Spinal cord (tissue), 10 donors: ENCODE measurements around the gene PJVK. TPM values are rescaled to one million over a fixed set of nuclear protein-coding genes. Genes with fewer than 3 reads are reported as not detected.
"Not testable (repeated sequence)": the region's sequence is repeated elsewhere in the genome, so short reads cannot be mapped to it uniquely, and the experiment has no call there.

Experiments used
- DNase-seq, 6 donors: peaks; one replicate each; pipeline versions ENCODE4 v3.0.0 to v3.0.0-alpha.2; 2013 to 2015; ENCODE audit warnings: low spot score in 6 of 6, low read depth in 4 of 6
- H3K27ac ChIP-seq: one replicate; pipeline ENCODE4 v1.5.1; 2013; ENCODE audit warnings: low read depth, low read length, control low read depth
- H3K27me3 ChIP-seq: one replicate; pipeline ENCODE4 v1.6.1; 2013; ENCODE audit warnings: low read length; ENCODE audit not compliant: control insufficient read depth, insufficient read depth
- H3K36me3 ChIP-seq: one replicate; pipeline ENCODE4 v1.6.1; 2013; ENCODE audit warnings: low read length; ENCODE audit not compliant: control insufficient read depth, insufficient read depth
- H3K4me1 ChIP-seq: one replicate; pipeline ENCODE4 v1.6.1; 2013; ENCODE audit warnings: low read length; ENCODE audit not compliant: control insufficient read depth, insufficient read depth
- H3K4me3 ChIP-seq: one replicate; pipeline ENCODE4 v1.5.1; 2013; ENCODE audit warnings: low read depth, low read length, control low read depth
- H3K9me3 ChIP-seq: one replicate; pipeline ENCODE4 v1.6.1; 2013; ENCODE audit warnings: low read length; ENCODE audit not compliant: control insufficient read depth, insufficient read depth
- WGBS: methylation state at CpG from one replicate; pipeline ENCODE4 v1.1.5; 2013; ENCODE audit warnings: missing lambda C conversion rate; ENCODE audit not compliant: insufficient coverage; 5-methylcytosine and 5-hydroxymethylcytosine counted together
- polyA plus RNA-seq, 2 donors: library from polyadenylated mRNA; unstranded; fragments of 120-200 nt; gene quantifications; one replicate each; pipeline ENCODE4 v1.2.1, GENCODE V29; 2013; ENCODE audit not compliant: insufficient read length in 2 of 2
- total RNA-seq, 2 donors: library from RNA; depleted of rRNA in 1 of 2; stranded (reverse); fragments of 120-200 nt in 1 of 2; fragments of >200 nt in 1 of 2; gene quantifications; one replicate each; pipeline versions ENCODE4 v1.2.3 to v1.2.4, GENCODE V29; 2013 to 2014
- donor health status: healthy.

Gene PJVK
- total and polyA plus RNA-seq, 4 donors, result 4.7 to 11.6 (median 7.2) TPM

DNA sequence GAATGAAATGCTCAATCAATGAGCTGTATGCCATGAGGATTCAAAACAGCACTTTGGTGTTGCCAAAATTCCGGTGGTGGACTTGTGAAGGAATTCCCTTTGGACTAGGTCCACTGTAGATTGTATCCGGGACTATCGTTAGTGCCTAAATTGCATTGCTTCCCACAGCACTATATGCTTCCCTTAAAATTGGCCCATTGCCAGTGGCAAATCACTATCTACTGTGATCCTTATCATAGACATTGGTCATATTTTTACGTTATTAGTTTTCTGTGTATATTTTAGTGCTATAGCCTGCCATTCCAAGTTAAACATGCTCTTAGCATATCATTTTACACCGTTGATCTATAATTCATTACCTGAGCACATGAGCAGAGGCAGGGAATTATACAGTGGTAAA lies 1.7 kb downstream of the PJVK start:
- DNase-seq, result peak in 1 of 6 donors; percentile 6
- Histone ChIP-seq H3K4me1 (peaks cover 17% of the 10 kb centered on the region), H3K36me3 (no peaks in the 10 kb centered on the region), H3K27ac (no peak overlapping the region), H3K9me3 (no peaks in the 10 kb centered on the region), H3K27me3 (no peaks in the 10 kb centered on the region), H3K4me3 (no peak overlapping the region)
- WGBS, result no CpG with 5 or more reads among the region's 5 CpGs

DNA sequence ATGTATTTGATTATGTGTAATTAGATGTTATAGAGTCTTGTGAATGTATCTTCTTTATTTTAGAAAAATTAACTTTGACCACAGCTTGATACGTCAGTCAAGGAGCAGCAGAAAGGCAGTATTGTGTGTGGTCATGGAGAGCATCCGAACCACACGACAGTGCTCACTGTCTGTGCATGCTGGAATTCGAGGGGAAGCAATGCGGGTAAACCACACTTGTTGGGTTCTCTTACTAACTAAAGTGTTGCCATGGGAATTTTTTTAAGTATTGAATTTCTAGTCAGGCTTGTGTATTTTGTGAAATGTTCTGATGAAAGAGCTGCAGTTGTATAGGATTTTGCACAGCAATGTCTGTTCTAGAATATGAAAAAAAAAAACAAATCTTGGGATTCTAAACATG lies 4.8 kb downstream of the PJVK start:
- no peaks in the 10 kb centered on the region for H3K27me3 ChIP-seq
- peaks cover 9% of the 10 kb centered on the region for H3K4me1 ChIP-seq
- no peaks in the 10 kb centered on the region for H3K9me3 ChIP-seq
- DNase-seq, result no peak
- no peak overlapping the region for H3K27ac ChIP-seq
- 58% methylated on average over 5 of the region's 5 CpGs for WGBS
- no peak overlapping the region for H3K4me3 ChIP-seq
- H3K36me3 ChIP-seq, result no peaks in the 10 kb centered on the region

DNA sequence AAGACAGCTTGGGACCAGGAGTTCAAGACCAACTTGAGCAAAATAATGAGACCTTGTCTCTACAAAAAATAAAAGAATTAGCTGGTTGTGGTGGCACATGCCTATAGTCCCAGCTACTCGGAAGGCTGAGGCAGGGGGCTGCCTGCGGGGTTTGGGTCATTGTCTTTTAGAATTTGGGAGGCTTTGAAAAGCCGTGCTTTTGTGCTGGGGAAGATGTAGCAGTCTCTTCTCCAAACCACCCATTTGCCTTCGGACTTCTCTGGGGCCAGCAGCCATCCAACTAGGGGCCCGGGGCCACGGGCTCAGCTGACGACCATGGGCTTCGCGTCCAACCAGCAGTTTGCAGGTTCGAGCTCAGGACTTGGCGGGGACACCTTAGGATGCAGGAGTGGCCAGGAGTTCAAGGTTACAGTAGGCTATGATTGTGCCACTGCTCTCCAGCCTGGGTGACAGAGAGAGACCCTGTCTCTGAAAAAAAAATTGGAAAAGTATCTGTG lies 6.3 kb downstream of the PJVK start:
- no peak for DNase-seq
- no peaks in the 10 kb centered on the region for H3K9me3 ChIP-seq
- H3K27ac ChIP-seq, result no peak overlapping the region
- H3K27me3 ChIP-seq, result no peaks in the 10 kb centered on the region
- WGBS, result 93% methylated on average over 7 of the region's 11 CpGs
- H3K4me1 ChIP-seq, result no peaks in the 10 kb centered on the region
- H3K36me3 ChIP-seq, result no peaks in the 10 kb centered on the region
- no peak overlapping the region for H3K4me3 ChIP-seq

DNA sequence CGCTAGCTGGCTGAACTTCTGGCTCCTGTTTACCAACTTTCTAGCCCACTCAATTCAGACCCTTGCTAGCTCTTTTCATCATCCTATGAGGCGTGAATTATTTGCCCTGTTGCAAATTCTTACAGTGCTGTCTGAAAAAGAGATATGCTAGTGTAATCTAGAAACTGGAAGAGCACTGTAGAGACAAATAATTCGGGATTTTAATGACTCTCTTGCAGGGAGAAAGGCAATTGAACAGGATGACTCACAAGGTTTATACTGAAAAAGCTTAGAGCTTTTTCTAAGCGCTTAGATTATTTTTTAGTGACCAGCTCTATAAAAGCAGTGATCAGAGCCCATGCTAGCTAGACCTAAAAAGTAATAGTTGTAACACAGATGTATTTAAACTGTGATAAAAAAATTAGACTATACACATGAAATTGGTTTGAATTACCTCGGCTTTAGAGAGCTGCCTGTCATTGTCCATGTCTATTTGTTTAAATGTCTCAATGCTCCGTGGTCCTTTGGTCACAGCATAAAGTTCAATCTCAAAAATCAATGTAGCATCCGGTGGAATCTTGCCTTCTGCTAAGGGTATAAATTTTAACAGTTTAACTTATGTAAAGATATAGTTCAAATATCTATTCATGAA lies 18.2 kb downstream of the PJVK start:
- Histone ChIP-seq H3K36me3 (no peaks in the 10 kb centered on the region), H3K4me1 (no peaks in the 10 kb centered on the region), H3K27me3 (no peaks in the 10 kb centered on the region), H3K27ac (no peak overlapping the region), H3K9me3 (no peaks in the 10 kb centered on the region), H3K4me3 (no peak overlapping the region)
- no peak for DNase-seq
- 83% methylated on average over 2 of the region's 7 CpGs for WGBS

DNA sequence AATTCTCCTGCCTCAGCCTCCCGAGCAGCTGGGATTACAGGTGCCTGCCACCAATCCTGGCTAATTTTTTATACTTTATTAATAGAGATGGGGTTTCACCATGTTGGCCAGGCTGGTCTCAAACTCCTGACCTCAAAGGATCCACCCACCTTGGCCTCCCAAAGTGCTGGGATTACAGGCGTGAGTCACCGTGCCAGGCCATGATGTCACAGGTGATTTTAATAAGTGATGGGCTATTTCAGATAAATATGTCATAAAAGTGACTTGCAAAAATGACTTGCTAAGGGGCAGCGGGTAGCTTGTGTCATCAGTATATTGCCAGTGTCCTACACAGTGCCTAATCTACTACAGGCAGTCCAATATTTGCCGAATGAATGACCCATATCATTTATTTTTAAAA lies 20.1 kb downstream of the PJVK start:
- H3K36me3 ChIP-seq, H3K9me3 ChIP-seq, H3K4me3 ChIP-seq, DNase-seq, H3K27ac ChIP-seq, H3K4me1 ChIP-seq, H3K27me3 ChIP-seq: not testable (repeated sequence)
- WGBS, result 100% methylated on average over 2 of the region's 5 CpGs

DNA sequence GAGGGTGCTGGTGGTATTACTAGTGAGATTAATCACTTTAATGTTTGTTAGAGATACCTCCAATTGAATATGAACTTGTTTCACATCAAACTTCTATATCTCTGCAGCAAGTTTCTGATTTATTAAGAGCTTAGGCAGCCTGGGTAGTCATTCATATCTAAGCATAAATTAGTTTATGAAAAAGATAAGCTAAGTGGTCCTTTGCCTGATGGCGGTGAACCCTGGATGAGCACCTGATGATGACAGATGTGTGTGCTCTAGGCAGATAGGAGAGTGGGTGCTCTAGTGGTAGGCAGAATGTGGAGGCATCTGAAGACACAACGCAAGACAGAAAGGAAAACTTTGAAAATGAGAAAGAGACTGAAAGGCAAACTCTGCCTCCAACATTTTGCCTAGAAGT lies 22.2 kb downstream of the PJVK start:
- Histone ChIP-seq H3K36me3 (no peaks in the 10 kb centered on the region), H3K27me3 (no peaks in the 10 kb centered on the region), H3K4me3 (no peak overlapping the region), H3K9me3 (no peaks in the 10 kb centered on the region), H3K4me1 (no peaks in the 10 kb centered on the region), H3K27ac (no peak overlapping the region)
- WGBS, result 83% methylated on average over 1 of the region's 2 CpGs
- DNase-seq, result no peak

DNA sequence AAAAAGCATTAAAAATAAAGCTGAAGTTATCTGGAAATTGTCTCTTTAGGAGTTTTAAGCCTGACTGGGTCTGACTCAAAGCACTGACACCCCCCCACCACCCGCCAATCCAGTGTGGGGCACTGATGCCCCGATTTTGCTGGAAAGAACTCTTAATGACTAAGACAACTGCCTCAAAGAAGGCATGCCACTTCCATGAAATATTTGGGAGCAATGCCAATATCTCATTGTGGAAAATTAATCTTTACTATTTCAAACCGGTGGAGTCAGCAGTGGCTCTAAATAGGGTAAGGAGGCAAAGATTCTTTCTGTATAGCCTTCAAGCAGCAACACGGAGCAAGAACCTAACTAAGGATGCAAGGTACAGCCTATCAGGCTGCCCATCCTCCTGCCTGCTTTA lies 22.8 kb downstream of the PJVK start:
- no peaks in the 10 kb centered on the region for H3K9me3 ChIP-seq
- H3K36me3 ChIP-seq, result no peaks in the 10 kb centered on the region
- WGBS, result 70% methylated on average over 2 of the region's 4 CpGs
- no peak overlapping the region for H3K4me3 ChIP-seq
- peak in 1 of 6 donors; percentile 6 for DNase-seq
- peaks cover 2% of the 10 kb centered on the region for H3K4me1 ChIP-seq
- H3K27me3 ChIP-seq, result no peaks in the 10 kb centered on the region
- no peak overlapping the region for H3K27ac ChIP-seq

DNA sequence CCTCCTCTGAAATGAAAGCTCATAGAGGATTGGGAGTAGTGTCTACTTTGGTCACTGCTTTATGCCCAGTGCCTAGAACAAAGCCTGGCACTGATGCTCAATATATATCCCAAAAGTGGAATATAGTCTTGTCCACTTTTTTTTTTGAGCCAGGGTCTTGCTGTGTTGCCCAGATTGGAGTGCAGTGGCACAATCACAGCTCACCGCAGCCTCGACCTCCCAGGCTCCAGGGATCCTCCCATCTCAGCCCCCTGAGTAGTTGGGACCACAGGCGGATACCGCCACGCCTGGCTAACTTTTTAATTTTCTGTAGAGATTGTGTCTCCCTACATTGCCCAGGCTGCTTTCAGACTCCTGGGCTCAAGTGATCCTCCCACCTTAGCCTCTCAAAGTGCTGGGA lies 23.4 kb downstream of the PJVK start:
- Histone ChIP-seq H3K27ac (no peak overlapping the region), H3K4me3 (no peak overlapping the region), H3K4me1 (peaks cover 3% of the 10 kb centered on the region), H3K27me3 (no peaks in the 10 kb centered on the region), H3K36me3 (no peaks in the 10 kb centered on the region), H3K9me3 (no peaks in the 10 kb centered on the region)
- no peak for DNase-seq
- 93% methylated on average over 2 of the region's 5 CpGs for WGBS

DNA sequence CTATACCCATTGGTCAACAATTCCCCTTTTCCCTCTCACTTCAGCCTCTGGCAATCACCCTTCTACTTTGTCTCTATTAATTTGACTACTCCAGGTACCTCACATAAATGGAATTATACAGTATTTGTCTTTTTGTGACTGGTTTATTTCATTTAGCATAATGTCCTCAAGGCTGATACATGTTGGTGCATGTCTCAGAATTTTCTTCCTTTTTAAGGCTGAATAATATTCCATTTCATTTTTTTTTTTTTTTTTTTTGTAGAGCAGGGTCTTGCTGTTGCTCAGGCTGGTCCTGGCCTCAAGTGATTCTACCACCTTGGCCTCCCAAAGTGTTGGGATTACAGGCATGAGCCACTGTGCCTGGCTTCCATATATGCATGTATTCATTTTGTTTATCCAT lies 25.3 kb downstream of the PJVK start:
- no peak overlapping the region for H3K27ac ChIP-seq
- peaks cover 8% of the 10 kb centered on the region for H3K4me1 ChIP-seq
- no peaks in the 10 kb centered on the region for H3K27me3 ChIP-seq
- no peak overlapping the region for H3K4me3 ChIP-seq
- no peaks in the 10 kb centered on the region for H3K36me3 ChIP-seq
- H3K9me3 ChIP-seq, result no peaks in the 10 kb centered on the region
- no peak for DNase-seq

DNA sequence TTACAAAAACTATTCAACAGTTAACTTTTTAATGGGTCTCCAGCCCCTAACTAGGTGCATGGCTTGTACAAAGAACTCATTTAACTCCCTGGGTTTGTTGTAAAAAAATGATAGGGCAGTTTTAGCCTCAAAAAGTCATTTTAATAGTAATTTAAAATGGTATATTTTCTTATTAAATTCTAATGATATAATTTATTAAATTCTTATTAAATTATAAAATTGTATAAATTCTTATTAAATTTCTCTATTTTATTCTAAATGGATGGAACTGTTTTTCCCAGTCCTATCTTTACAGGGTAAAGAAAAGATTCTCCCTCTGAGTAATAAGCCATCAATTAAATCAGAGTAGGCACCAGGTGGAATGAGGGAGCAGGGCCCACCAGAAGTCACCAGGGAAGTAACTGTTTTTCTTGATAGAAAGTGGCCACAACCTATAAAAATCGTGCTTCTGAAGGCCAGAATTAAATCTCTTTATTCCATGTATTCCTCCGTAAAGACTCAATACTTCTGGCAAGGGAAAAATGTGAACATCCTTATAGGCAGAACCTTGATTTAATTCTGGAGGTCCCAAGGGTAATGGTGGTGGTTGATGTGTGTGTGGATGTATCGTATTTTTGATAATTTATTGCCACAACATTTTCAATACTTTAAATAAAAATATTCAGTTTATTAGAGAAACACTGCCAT lies 26.4 kb downstream of the PJVK start:
- DNase-seq, result peak in 1 of 6 donors; percentile 6
- H3K4me1 ChIP-seq, result peaks cover 8% of the 10 kb centered on the region
- H3K4me3 ChIP-seq, result peak overlapping the region; percentile 91
- WGBS, result no CpG with 5 or more reads among the region's 3 CpGs
- H3K27me3 ChIP-seq, result no peaks in the 10 kb centered on the region
- H3K36me3 ChIP-seq, result no peaks in the 10 kb centered on the region
- H3K9me3 ChIP-seq, result no peaks in the 10 kb centered on the region
- peak overlapping the region; percentile 99 for H3K27ac ChIP-seq
